Nephron (organoid): ENCODE measurements around the gene SEC24B.

ENCODE experiments used
- H3K27ac Mint-ChIP-seq, 3 experiments: 2 replicates each; pipeline ENCODE4 v1.8.0; 2020; ENCODE audit warnings: mixed read lengths in 3 of 3, mild to moderate bottlenecking in 2 of 3, moderate library complexity in 1 of 3
- H3K27me3 Mint-ChIP-seq: 2 replicates; pipeline ENCODE4 v1.8.0; 2021; ENCODE audit warnings: low read depth, mild to moderate bottlenecking, moderate library complexity, mixed read lengths
- H3K36me3 Mint-ChIP-seq: 2 replicates; pipeline ENCODE4 v1.8.0; 2020; ENCODE audit warnings: low read depth, mixed read lengths
- H3K4me1 Mint-ChIP-seq: 2 replicates; pipeline ENCODE4 v1.8.0; 2020; ENCODE audit warnings: mixed read lengths
- H3K4me3 Mint-ChIP-seq, 3 experiments: 2 replicates each; pipeline ENCODE4 v1.8.0; 2020; ENCODE audit warnings: mild to moderate bottlenecking in 3 of 3, mixed read lengths in 3 of 3, moderate library complexity in 2 of 3
- H3K9me3 Mint-ChIP-seq: 2 replicates; pipeline ENCODE4 v1.8.0; 2020; ENCODE audit warnings: mixed read lengths
- CTCF ChIP-seq, 3 experiments: fragments of 200-600 bp; sonication (generic); IDR thresholded peaks; one replicate each; pipeline ENCODE4 v1.5.0; 2021; ENCODE audit warnings: antibody characterized with exemption in 3 of 3; ENCODE audit not compliant: unreplicated experiment in 3 of 3

SEC24B gene

GRCh38 chr4:109559983-109560686 lies 126.5 kb downstream of the SEC24B start, which contains the start of gene MCUB:
MCUB (plus strand) TSS chr4:109560246; CDS start chr4:109560338, 92 bp downstream.
- no peak for TF ChIP-seq CTCF (IDR thresholded peaks at IDR 0.05; ENCODE audit: unreplicated experiment in 3 of 3)
- Mint-ChIP-seq H3K36me3 (peaks cover 7% of the 10 kb centered on the region), H3K9me3 (peaks cover 2% of the 10 kb centered on the region), H3K27me3 (peaks cover 35% of the 10 kb centered on the region), H3K27ac (peak within 1 kb of the TSS; percentile 51 to 76 (median 62)), H3K4me1 (peaks cover 16% of the 10 kb centered on the region), H3K4me3 (peak within 1 kb of the TSS; percentile 81 to 87 (median 83))

- Mint-ChIP-seq H3K27me3 (peaks cover 35% of the 10 kb centered on the region), H3K4me1 (peaks cover 16% of the 10 kb centered on the region), H3K9me3 (peaks cover 2% of the 10 kb centered on the region), H3K4me3 (peak overlapping the region; percentile 76 to 87 (median 83)), H3K27ac (peak overlapping the region; percentile 51 to 76 (median 62)), H3K36me3 (peaks cover 5% of the 10 kb centered on the region)
- TF ChIP-seq CTCF (IDR thresholded peaks at IDR 0.05; ENCODE audit: unreplicated experiment in 3 of 3), result no peak
Measured at GRCh38 chr4:109560687-109561461, 127.3 kb downstream of the SEC24B start.

- H3K4me1 Mint-ChIP-seq, result peaks cover 16% of the 10 kb centered on the region
- no peak for TF ChIP-seq CTCF (IDR thresholded peaks at IDR 0.05; ENCODE audit: unreplicated experiment in 3 of 3)
- peak overlapping the region; percentile 6 to 63 (median 44) for H3K4me3 Mint-ChIP-seq
- H3K27me3 Mint-ChIP-seq, result peaks cover 35% of the 10 kb centered on the region
- H3K9me3 Mint-ChIP-seq, result no peaks in the 10 kb centered on the region
- H3K36me3 Mint-ChIP-seq, result no peaks in the 10 kb centered on the region
- no peak overlapping the region for H3K27ac Mint-ChIP-seq
Measured at GRCh38 chr4:109562457-109563239, 129.0 kb downstream of the SEC24B start.

- no peaks in the 10 kb centered on the region for H3K27me3 Mint-ChIP-seq
- H3K36me3 Mint-ChIP-seq, result no peaks in the 10 kb centered on the region
- H3K4me3 Mint-ChIP-seq, result no peak overlapping the region
- H3K4me1 Mint-ChIP-seq, result peaks cover 6% of the 10 kb centered on the region
- TF ChIP-seq CTCF (IDR thresholded peaks at IDR 0.05; ENCODE audit: unreplicated experiment in 3 of 3), result no peak
- H3K9me3 Mint-ChIP-seq, result peaks cover 5% of the 10 kb centered on the region
- H3K27ac Mint-ChIP-seq, result no peak overlapping the region
Measured at GRCh38 chr4:109571494-109571893, 137.9 kb downstream of the SEC24B start.

GRCh38 chr4:109572154-109572553 lies 138.5 kb downstream of the SEC24B start:
- peaks cover 5% of the 10 kb centered on the region for H3K9me3 Mint-ChIP-seq
- no peak overlapping the region for H3K4me3 Mint-ChIP-seq
- H3K27ac Mint-ChIP-seq, result no peak overlapping the region
- H3K27me3 Mint-ChIP-seq, result no peaks in the 10 kb centered on the region
- no peak for TF ChIP-seq CTCF (IDR thresholded peaks at IDR 0.05; ENCODE audit: unreplicated experiment in 3 of 3)
- peaks cover 6% of the 10 kb centered on the region for H3K4me1 Mint-ChIP-seq
- no peaks in the 10 kb centered on the region for H3K36me3 Mint-ChIP-seq
